MCF 10A (cell line): Measurements from ENCODE around the gene PROC. TPM values are rescaled to one million over a fixed set of nuclear protein-coding genes. Genes with fewer than 3 reads are reported as not detected.
A peak's percentile ranks its signal among the peaks of the same experiment; 100 is the strongest.

Source experiments
- BruUV-seq: library from RNA; stranded (reverse); fragments of 400-500 nt; replicated peaks from 2 replicates; lab custom pipeline; 2021; lab: Mats Ljungman, UMichigan
- CTCF ChIA-PET: fragments of 300-600 bp; sonication (Branson Sonifier 250); formaldehyde crosslinking; extraction: SDS; loops from one replicate; lab custom pipeline; 2021; ENCODE audit warnings: antibody characterized with exemption, inconsistent platforms; lab: Yijun Ruan, JAX
- POLR2A ChIA-PET: fragments of 300-600, 350-650 bp; sonication (Branson Sonifier 250); formaldehyde crosslinking; extraction: SDS; loops from one replicate; lab custom pipeline; 2020; ENCODE audit warnings: antibody characterized with exemption, inconsistent platforms; lab: Yijun Ruan, JAX
- DNase-seq: peaks from one replicate; pipeline ENCODE4 v3.0.0-alpha.2; 2018; ENCODE audit not compliant: unreplicated experiment
- H3K27ac Mint-ChIP-seq: one replicate; pipeline ENCODE4 v1.8.0; 2022; ENCODE audit warnings: mild to moderate bottlenecking, low read depth, mixed read lengths; ENCODE audit not compliant: unreplicated experiment
- H3K27me3 Mint-ChIP-seq: one replicate; pipeline ENCODE4 v1.8.0; 2022; ENCODE audit warnings: mixed read lengths; ENCODE audit not compliant: insufficient read depth, unreplicated experiment
- H3K36me3 Mint-ChIP-seq: one replicate; pipeline ENCODE4 v1.8.0; 2022; ENCODE audit warnings: mild to moderate bottlenecking, moderate library complexity, mixed read lengths; ENCODE audit not compliant: insufficient read depth, unreplicated experiment
- H3K4me1 Mint-ChIP-seq: one replicate; pipeline ENCODE4 v1.8.0; 2022; ENCODE audit warnings: mixed read lengths; ENCODE audit not compliant: insufficient read depth, unreplicated experiment
- H3K4me3 Mint-ChIP-seq: one replicate; pipeline ENCODE4 v1.8.0; 2022; ENCODE audit warnings: mild to moderate bottlenecking, moderate library complexity, mixed read lengths; ENCODE audit not compliant: unreplicated experiment
- H3K9me3 Mint-ChIP-seq: one replicate; pipeline ENCODE4 v1.8.0; 2022; ENCODE audit warnings: mixed read lengths; ENCODE audit not compliant: unreplicated experiment
- intact Hi-C: fragments of 100-400 bp; cut with micrococcal nuclease; formaldehyde crosslinking; loops from 2 replicates; pipeline ENCODE4 v1.14.1; 2022
- total RNA-seq: library from RNA; stranded (reverse); gene quantifications from 2 replicates; pipeline ENCODE4 v1.2.3, GENCODE V29; 2022
- TF ChIP-seq, protein P1 (sequence below): fragments of 200-600 bp; IDR thresholded peaks from one replicate; pipeline ENCODE4 v1.8.0; 2022; ENCODE audit warnings: antibody characterized with exemption, mild to moderate bottlenecking; ENCODE audit not compliant: unreplicated experiment

PROC gene
- total RNA-seq, 1 experiment from 2014 or later, result not detected

- TF ChIP-seq, protein P1, sequence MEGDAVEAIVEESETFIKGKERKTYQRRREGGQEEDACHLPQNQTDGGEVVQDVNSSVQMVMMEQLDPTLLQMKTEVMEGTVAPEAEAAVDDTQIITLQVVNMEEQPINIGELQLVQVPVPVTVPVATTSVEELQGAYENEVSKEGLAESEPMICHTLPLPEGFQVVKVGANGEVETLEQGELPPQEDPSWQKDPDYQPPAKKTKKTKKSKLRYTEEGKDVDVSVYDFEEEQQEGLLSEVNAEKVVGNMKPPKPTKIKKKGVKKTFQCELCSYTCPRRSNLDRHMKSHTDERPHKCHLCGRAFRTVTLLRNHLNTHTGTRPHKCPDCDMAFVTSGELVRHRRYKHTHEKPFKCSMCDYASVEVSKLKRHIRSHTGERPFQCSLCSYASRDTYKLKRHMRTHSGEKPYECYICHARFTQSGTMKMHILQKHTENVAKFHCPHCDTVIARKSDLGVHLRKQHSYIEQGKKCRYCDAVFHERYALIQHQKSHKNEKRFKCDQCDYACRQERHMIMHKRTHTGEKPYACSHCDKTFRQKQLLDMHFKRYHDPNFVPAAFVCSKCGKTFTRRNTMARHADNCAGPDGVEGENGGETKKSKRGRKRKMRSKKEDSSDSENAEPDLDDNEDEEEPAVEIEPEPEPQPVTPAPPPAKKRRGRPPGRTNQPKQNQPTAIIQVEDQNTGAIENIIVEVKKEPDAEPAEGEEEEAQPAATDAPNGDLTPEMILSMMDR, result no peak
- intact Hi-C loops, result no loop called here
- H3K27ac Mint-ChIP-seq, result peak overlapping the region; percentile 77
- BruUV-seq, result no TSS peak
- no peaks in the 10 kb centered on the region for H3K27me3 Mint-ChIP-seq
- peaks cover 30% of the 10 kb centered on the region for H3K4me1 Mint-ChIP-seq
- ChIA-PET CTCF (interaction anchor here (0.6 to 3.6 kb wide), 5 partner anchors 9 to 112 kb away, joined by 3 to 21 read pairs (median 3); no protein-coding TSS in a partner anchor), POLR2A (interaction anchor here (0.7 to 7.5 kb wide), 8 partner anchors 12 to 113 kb away, joined by 3 to 57 read pairs (median 6); partner anchors contain the start of genes IWS1 and MAP3K2)
- H3K36me3 Mint-ChIP-seq, result no peaks in the 10 kb centered on the region
- no peaks in the 10 kb centered on the region for H3K9me3 Mint-ChIP-seq
- peak overlapping the region; percentile 26 for H3K4me3 Mint-ChIP-seq
- DNase-seq, result peak; percentile 73
Observed at GRCh38 chr2:127413782-127414637, 4.2 kb upstream of the PROC start.

GRCh38 chr2:127414638-127415592, 3.3 kb upstream of the PROC start:
- Mint-ChIP-seq H3K4me1 (peaks cover 30% of the 10 kb centered on the region), H3K9me3 (no peaks in the 10 kb centered on the region), H3K36me3 (no peaks in the 10 kb centered on the region), H3K27me3 (no peaks in the 10 kb centered on the region), H3K4me3 (no peak overlapping the region), H3K27ac (peak overlapping the region; percentile 77)
- BruUV-seq, result no TSS peak
- DNase-seq, result no peak
- TF ChIP-seq, protein P1, result no peak
- ChIA-PET POLR2A (interaction anchor here (1.1 to 7.5 kb wide), 7 partner anchors 13 to 112 kb away, joined by 3 to 57 read pairs (median 7); partner anchors contain the start of genes IWS1 and MAP3K2), CTCF (interaction anchor here (0.5 to 3.6 kb wide), 13 partner anchors 8 to 113 kb away, joined by 3 to 21 read pairs (median 4); no protein-coding TSS in a partner anchor)
- intact Hi-C loops, result loop anchor here (5.0 kb wide), 1 partner anchor 58 kb away; no protein-coding TSS in a partner anchor

DNA sequence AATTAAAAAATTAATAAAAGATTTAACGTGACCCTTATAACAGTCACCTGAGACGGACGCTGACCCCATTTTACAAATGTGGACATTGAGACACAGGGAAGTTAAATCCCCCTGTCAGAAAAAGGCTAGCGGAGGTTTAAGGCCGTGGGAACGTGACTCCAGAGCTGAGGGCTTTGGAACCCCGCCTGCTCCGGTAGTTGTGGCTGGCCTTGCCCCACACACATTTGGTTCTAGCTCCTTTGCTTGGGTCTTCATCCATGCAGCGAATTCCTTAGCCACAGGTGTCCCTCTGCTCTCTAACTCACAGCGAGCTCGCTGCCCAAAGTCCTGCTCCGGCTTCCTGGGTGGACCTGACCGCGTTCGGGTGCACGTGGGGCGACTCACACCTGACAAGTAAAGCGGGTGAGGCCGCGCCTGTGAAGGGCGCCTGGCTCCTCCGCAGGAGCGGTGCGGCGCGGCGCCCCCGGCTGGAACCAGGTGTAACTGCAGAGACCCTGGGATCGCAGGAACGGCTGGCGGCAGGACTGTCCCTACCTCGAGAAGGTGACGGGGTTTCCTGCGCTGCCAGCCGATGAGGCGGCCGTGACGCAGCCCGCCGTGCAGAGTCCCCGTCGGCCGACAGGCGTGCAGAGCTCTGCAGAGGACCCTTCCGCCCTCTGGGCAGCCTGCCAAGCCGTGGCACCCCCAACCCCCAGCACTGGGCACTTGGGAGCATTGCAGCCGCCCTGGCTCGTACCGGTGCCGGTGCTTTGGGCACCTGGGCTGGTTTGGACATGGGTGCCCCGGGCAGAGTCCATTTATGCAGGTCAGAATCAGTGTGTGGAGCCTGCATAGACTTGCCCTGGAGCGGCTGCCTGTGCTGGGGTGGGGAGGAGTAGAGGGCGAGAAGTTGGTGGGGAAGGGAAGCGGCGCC, 2.4 kb upstream of the PROC start:
- CTCF ChIA-PET, result interaction anchor here (0.7 to 3.6 kb wide), 13 partner anchors 12 to 96 kb away, joined by 3 to 21 read pairs (median 4); no protein-coding TSS in a partner anchor
- no peaks in the 10 kb centered on the region for H3K9me3 Mint-ChIP-seq
- TF ChIP-seq, protein P1, result peak; percentile 58
- DNase-seq, result peak; percentile 61
- intact Hi-C loops, result loop anchor here (2.0 to 5.0 kb wide), 2 partner anchors 59 to 91 kb away; no protein-coding TSS in a partner anchor
- peaks cover 30% of the 10 kb centered on the region for H3K4me1 Mint-ChIP-seq
- peak overlapping the region; percentile 24 for H3K27ac Mint-ChIP-seq
- POLR2A ChIA-PET, result interaction anchor here (0.9 to 7.5 kb wide), 5 partner anchors 14 to 63 kb away, joined by 3 to 57 read pairs (median 9); partner anchors contain the start of gene MAP3K2
- H3K27me3 Mint-ChIP-seq, result no peaks in the 10 kb centered on the region
- H3K36me3 Mint-ChIP-seq, result no peaks in the 10 kb centered on the region
- peak overlapping the region; percentile 65 for H3K4me3 Mint-ChIP-seq
- no TSS peak for BruUV-seq
